IMR-90 (cell line): ENCODE measurements around the gene SUPT3H. TPM values are rescaled to one million over a fixed set of nuclear protein-coding genes. Genes with fewer than 3 reads are reported as not detected.

Experiments
- ATAC-seq: fragments of 200-7000 bp; cut with Tn5 transposase; 2 replicates; pipeline ENCODE4 v1.9.1; 2020; ENCODE audit warnings: low read depth, mild to moderate bottlenecking, moderate library complexity
- BruUV-seq: library from RNA; stranded (reverse); fragments of 400-500 nt; replicated peaks from 2 replicates; lab custom pipeline; 2021; lab: Mats Ljungman, UMichigan
- CTCF ChIA-PET: fragments of 300-600 bp; formaldehyde crosslinking; extraction: SDS; loops from one replicate; lab custom pipeline; 2021; ENCODE audit warnings: antibody characterized with exemption; lab: Yijun Ruan, JAX
- POLR2A ChIA-PET: fragments of 300-600 bp; sonication (Branson Sonifier 250); formaldehyde crosslinking; loops from one replicate; lab custom pipeline; 2022; ENCODE audit warnings: antibody characterized with exemption; ENCODE audit not compliant: unreplicated experiment; lab: Charles Lee
- DNase-seq: peaks from one replicate; pipeline ENCODE4 v3.0.0; 2013
- H2AFZ ChIP-seq: replicated peaks from 2 replicates; pipeline ENCODE3; 2013; ENCODE audit warnings: low read length, mild to moderate bottlenecking; ENCODE audit not compliant: poor library complexity
- H2AK5ac ChIP-seq: 2 replicates; pipeline ENCODE4 v1.6.1; 2013; ENCODE audit warnings: low read depth, low read length, inconsistent platforms
- H2AK9ac ChIP-seq: replicated peaks from 2 replicates; pipeline ENCODE3; 2013; ENCODE audit warnings: mild to moderate bottlenecking, low read depth, low read length, moderate library complexity; ENCODE audit not compliant: poor library complexity
- H2BK120ac ChIP-seq: 2 replicates; pipeline ENCODE4 v1.6.1; 2013; ENCODE audit warnings: low read depth, low read length, inconsistent platforms
- H2BK15ac ChIP-seq: 3 replicates; pipeline ENCODE4 v1.6.1; 2013; ENCODE audit warnings: low read depth, low read length, inconsistent platforms
- H2BK20ac ChIP-seq: 2 replicates; pipeline ENCODE4 v1.6.1; 2013; ENCODE audit warnings: low read depth, mild to moderate bottlenecking, inconsistent platforms, low read length, moderate library complexity
- H2BK5ac ChIP-seq: 2 replicates; pipeline ENCODE4 v1.6.1; 2013; ENCODE audit warnings: mild to moderate bottlenecking, low read depth, low read length, inconsistent platforms; ENCODE audit not compliant: poor library complexity, severe bottlenecking
- H3K14ac ChIP-seq: replicated peaks from 2 replicates; pipeline ENCODE4 v1.6.1; 2013; ENCODE audit warnings: low read depth, low read length, inconsistent platforms
- H3K18ac ChIP-seq: 2 replicates; pipeline ENCODE4 v1.6.1; 2013; ENCODE audit warnings: low read depth, low read length, control low read depth
- H3K23ac ChIP-seq: 2 replicates; pipeline ENCODE4 v1.6.1; 2013; ENCODE audit warnings: low read depth, low read length, inconsistent platforms
- H3K27ac ChIP-seq: 2 replicates; pipeline ENCODE4 v1.5.1; 2013; ENCODE audit warnings: mild to moderate bottlenecking, control low read depth, low read length; ENCODE audit not compliant: insufficient read depth
- H3K27me3 ChIP-seq: 2 replicates; pipeline ENCODE4 v1.6.1; 2013; ENCODE audit warnings: low read length; ENCODE audit not compliant: control insufficient read depth, insufficient read depth
- H3K36me3 ChIP-seq: 2 replicates; pipeline ENCODE4 v1.6.1; 2013; ENCODE audit warnings: low read length, mixed read lengths; ENCODE audit not compliant: control insufficient read depth, insufficient read depth
- H3K4ac ChIP-seq: 2 replicates; pipeline ENCODE4 v1.6.1; 2013; ENCODE audit warnings: low read depth, low read length, inconsistent platforms
- H3K4me1 ChIP-seq: 2 replicates; pipeline ENCODE4 v1.6.1; 2013; ENCODE audit warnings: low read length, mixed read lengths; ENCODE audit not compliant: control insufficient read depth, insufficient read depth
- H3K4me2 ChIP-seq: 2 replicates; pipeline ENCODE4 v1.6.1; 2013; ENCODE audit warnings: low read depth, mild to moderate bottlenecking, control low read depth, low read length, moderate library complexity
- H3K4me3 ChIP-seq: 2 replicates; pipeline ENCODE4 v1.5.1; 2013; ENCODE audit warnings: low read depth, mild to moderate bottlenecking, control low read depth, low read length, moderate library complexity; ENCODE audit not compliant: insufficient read depth
- H3K56ac ChIP-seq: 2 replicates; pipeline ENCODE4 v1.6.1; 2013; ENCODE audit warnings: low read length, inconsistent platforms; ENCODE audit not compliant: insufficient read depth; ENCODE audit errors: extremely low read depth
- H3K79me1 ChIP-seq, 2 experiments: 2 replicates each; pipeline ENCODE4 v1.6.1; 2013; ENCODE audit warnings: low read length in 2 of 2, inconsistent platforms in 1 of 2, low read depth in 1 of 2
- H3K9ac ChIP-seq: 2 replicates; pipeline ENCODE4 v1.6.1; 2013; ENCODE audit warnings: low read depth, low read length, control low read depth
- H3K9me1 ChIP-seq: 2 replicates; pipeline ENCODE4 v1.6.1; 2013; ENCODE audit warnings: low read length, inconsistent platforms; ENCODE audit not compliant: insufficient read depth
- H3K9me3 ChIP-seq: 2 replicates; pipeline ENCODE4 v1.6.1; 2013; ENCODE audit warnings: low read length; ENCODE audit not compliant: control insufficient read depth, insufficient read depth
- H4K20me1 ChIP-seq: 2 replicates; pipeline ENCODE4 v1.6.1; 2013; ENCODE audit warnings: low read length, inconsistent platforms; ENCODE audit not compliant: insufficient read depth
- H4K5ac ChIP-seq: 2 replicates; pipeline ENCODE4 v1.6.1; 2013; ENCODE audit warnings: mild to moderate bottlenecking, low read depth, low read length, control low read depth
- H4K8ac ChIP-seq, 2 experiments: 2 replicates each; pipeline ENCODE4 v1.6.1; 2013; ENCODE audit warnings: low read depth in 2 of 2, low read length in 2 of 2, control low read depth in 1 of 2, inconsistent platforms in 1 of 2
- H4K91ac ChIP-seq: 2 replicates; pipeline ENCODE4 v1.6.1; 2013; ENCODE audit warnings: low read depth, low read length, inconsistent platforms; ENCODE audit not compliant: insufficient read depth
- BHLHE40 ChIP-seq: fragments of 150-350 bp; IDR thresholded peaks from 2 replicates; pipeline ENCODE4 v1.6.1; 2016; ENCODE audit warnings: mild to moderate bottlenecking, low read depth, low read length
- CEBPB ChIP-seq: IDR thresholded peaks from 2 replicates; pipeline ENCODE4 v1.6.1; 2012; ENCODE audit warnings: low read depth, low read length, improper control_type of control experiment
- CHD1 ChIP-seq: IDR thresholded peaks from 2 replicates; pipeline ENCODE4 v1.6.1; 2012; ENCODE audit warnings: low read depth, low read length, improper control_type of control experiment
- FOS ChIP-seq: fragments of 150-350 bp; IDR thresholded peaks from 2 replicates; pipeline ENCODE4 v1.6.1; 2016; ENCODE audit warnings: low read depth, low read length
- MAFK ChIP-seq: IDR thresholded peaks from 2 replicates; pipeline ENCODE4 v1.6.1; 2012; ENCODE audit warnings: low read depth, low read length, improper control_type of control experiment
- MAZ ChIP-seq: IDR thresholded peaks from 2 replicates; pipeline ENCODE4 v1.6.1; 2012; ENCODE audit warnings: low read depth, mild to moderate bottlenecking, low read length, improper control_type of control experiment, moderate library complexity, borderline replicate concordance
- MXI1 ChIP-seq: IDR thresholded peaks from 2 replicates; pipeline ENCODE4 v1.6.1; 2012; ENCODE audit warnings: low read depth, mild to moderate bottlenecking, low read length, moderate library complexity, borderline replicate concordance
- NFE2L2 ChIP-seq: fragments of 150-350 bp; IDR thresholded peaks from 2 replicates; pipeline ENCODE4 v1.6.1; 2016; ENCODE audit warnings: low read depth, mild to moderate bottlenecking, low read length
- POLR2A ChIP-seq: IDR thresholded peaks from 2 replicates; pipeline ENCODE4 v1.6.1; 2012; ENCODE audit warnings: mild to moderate bottlenecking, low read depth, low read length
- RAD21 ChIP-seq: IDR thresholded peaks from 2 replicates; pipeline ENCODE4 v1.6.1; 2012; ENCODE audit warnings: low read length, improper control_type of control experiment
- RCOR1 ChIP-seq: IDR thresholded peaks from 2 replicates; pipeline ENCODE4 v1.6.1; 2012; ENCODE audit warnings: mild to moderate bottlenecking, low read length, improper control_type of control experiment; ENCODE audit not compliant: insufficient replicate concordance
- RFX5 ChIP-seq: IDR thresholded peaks from 2 replicates; pipeline ENCODE4 v1.8.0; 2012; ENCODE audit warnings: low read depth, mild to moderate bottlenecking, low read length, moderate library complexity
- SMC3 ChIP-seq: fragments of 150-350 bp; IDR thresholded peaks from 2 replicates; pipeline ENCODE4 v1.6.1; 2016; ENCODE audit warnings: low read depth, mild to moderate bottlenecking, antibody characterized with exemption, low read length, moderate library complexity
- WGBS, 2 experiments: methylation state at CpG; one replicate each; pipeline versions ENCODE4 v1.1.5 to v1.1.7; 2013; ENCODE audit warnings: missing lambda C conversion rate in 2 of 2; ENCODE audit not compliant: insufficient read length in 1 of 2; ENCODE audit errors: extremely low coverage in 2 of 2; 5-methylcytosine and 5-hydroxymethylcytosine counted together
- dilution Hi-C: fragments of 300-500 bp; cut with HindIII; formaldehyde crosslinking; loops from one replicate; pipeline ENCODE4 v1.14.3; 2018; ENCODE audit warnings: low sequenced_read_pairs; ENCODE audit not compliant: unreplicated experiment
- in situ Hi-C: fragments of 300-500 bp; cut with MboI; formaldehyde crosslinking; loops from 3 replicates; pipeline ENCODE4 v1.14.3; 2019; ENCODE audit warnings: low sequenced_read_pairs, inconsistent platforms, mixed read lengths
- intact Hi-C: fragments of 100-400 bp; cut with micrococcal nuclease; formaldehyde crosslinking; loops from 2 replicates; pipeline ENCODE4 v1.10.0; 2022
- polyA plus RNA-seq, 3 experiments: library from polyadenylated mRNA; depleted of rRNA; stranded (reverse); fragments of >200 nt; gene quantifications; 2 replicates each; pipeline ENCODE4 v1.2.3, GENCODE V29; 2012; ENCODE audit warnings: low replicate concordance in 1 of 3
- total RNA-seq: library from RNA; depleted of rRNA; stranded (reverse); fragments of >200 nt; gene quantifications from 2 replicates; pipeline ENCODE4 v1.2.3, GENCODE V29; 2012
- TF ChIP-seq, protein P1 (sequence below): fragments of 150-350 bp; IDR thresholded peaks from 2 replicates; pipeline ENCODE4 v1.6.1; 2017; ENCODE audit warnings: mild to moderate bottlenecking, antibody characterized with exemption, low read length, low read depth
- TF ChIP-seq, protein P2 (sequence below): conservative IDR thresholded peaks from 2 replicates; pipeline ENCODE4 v1.5.1; 2012; ENCODE audit warnings: mild to moderate bottlenecking, low read depth, low read length, improper control_type of control experiment
- TF ChIP-seq, protein P3 (sequence below): fragments of 150-350 bp; IDR thresholded peaks from 2 replicates; pipeline ENCODE4 v1.6.1; 2016; ENCODE audit warnings: low read depth, mild to moderate bottlenecking, low read length, moderate library complexity, borderline replicate concordance

SUPT3H gene
- total and polyA plus RNA-seq, 2 of the 4 experiments (the other 2 are of a cell fraction), result 4.5 to 5.0 TPM

DNA sequence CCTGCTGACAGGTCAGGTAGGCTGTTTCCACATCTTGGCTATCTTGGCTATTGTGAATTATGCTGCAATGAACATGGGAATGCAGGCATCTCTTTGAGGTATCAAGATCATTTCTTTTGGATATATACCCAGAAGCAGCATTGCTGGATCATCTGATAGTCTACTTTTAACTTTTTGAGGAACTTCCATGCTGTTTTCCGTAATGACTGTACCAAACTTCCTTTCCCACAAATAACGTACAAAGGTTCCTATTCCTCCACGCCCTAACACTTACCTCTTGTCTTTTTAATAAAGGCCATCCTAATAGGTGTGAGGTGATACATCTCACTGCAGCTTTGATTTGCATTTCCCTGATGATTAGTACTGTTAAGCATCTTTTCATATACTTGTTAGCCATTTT lies 388.3 kb downstream of the SUPT3H start:
- H4K20me1 ChIP-seq, result no peaks in the 10 kb centered on the region
- no peak overlapping the region for H2BK5ac ChIP-seq
- no peak overlapping the region for H2AFZ ChIP-seq
- DNase-seq (no peak), ATAC-seq (no peak)
- no peak for TF ChIP-seq CHD1
- no peak for TF ChIP-seq MAFK
- TF ChIP-seq MXI1, result no peak
- no peak for TF ChIP-seq NFE2L2
- TF ChIP-seq, protein P1, sequence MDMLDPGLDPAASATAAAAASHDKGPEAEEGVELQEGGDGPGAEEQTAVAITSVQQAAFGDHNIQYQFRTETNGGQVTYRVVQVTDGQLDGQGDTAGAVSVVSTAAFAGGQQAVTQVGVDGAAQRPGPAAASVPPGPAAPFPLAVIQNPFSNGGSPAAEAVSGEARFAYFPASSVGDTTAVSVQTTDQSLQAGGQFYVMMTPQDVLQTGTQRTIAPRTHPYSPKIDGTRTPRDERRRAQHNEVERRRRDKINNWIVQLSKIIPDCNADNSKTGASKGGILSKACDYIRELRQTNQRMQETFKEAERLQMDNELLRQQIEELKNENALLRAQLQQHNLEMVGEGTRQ, result no peak
- no peak for TF ChIP-seq BHLHE40
- TF ChIP-seq RAD21, result no peak
- no peak for TF ChIP-seq POLR2A
- TF ChIP-seq, protein P2, sequence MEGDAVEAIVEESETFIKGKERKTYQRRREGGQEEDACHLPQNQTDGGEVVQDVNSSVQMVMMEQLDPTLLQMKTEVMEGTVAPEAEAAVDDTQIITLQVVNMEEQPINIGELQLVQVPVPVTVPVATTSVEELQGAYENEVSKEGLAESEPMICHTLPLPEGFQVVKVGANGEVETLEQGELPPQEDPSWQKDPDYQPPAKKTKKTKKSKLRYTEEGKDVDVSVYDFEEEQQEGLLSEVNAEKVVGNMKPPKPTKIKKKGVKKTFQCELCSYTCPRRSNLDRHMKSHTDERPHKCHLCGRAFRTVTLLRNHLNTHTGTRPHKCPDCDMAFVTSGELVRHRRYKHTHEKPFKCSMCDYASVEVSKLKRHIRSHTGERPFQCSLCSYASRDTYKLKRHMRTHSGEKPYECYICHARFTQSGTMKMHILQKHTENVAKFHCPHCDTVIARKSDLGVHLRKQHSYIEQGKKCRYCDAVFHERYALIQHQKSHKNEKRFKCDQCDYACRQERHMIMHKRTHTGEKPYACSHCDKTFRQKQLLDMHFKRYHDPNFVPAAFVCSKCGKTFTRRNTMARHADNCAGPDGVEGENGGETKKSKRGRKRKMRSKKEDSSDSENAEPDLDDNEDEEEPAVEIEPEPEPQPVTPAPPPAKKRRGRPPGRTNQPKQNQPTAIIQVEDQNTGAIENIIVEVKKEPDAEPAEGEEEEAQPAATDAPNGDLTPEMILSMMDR, result no peak
- no peak for TF ChIP-seq FOS
- TF ChIP-seq SMC3, result no peak
- TF ChIP-seq RCOR1, result no peak
- TF ChIP-seq MAZ, result no peak
- no peak for TF ChIP-seq RFX5
- TF ChIP-seq, protein P3, sequence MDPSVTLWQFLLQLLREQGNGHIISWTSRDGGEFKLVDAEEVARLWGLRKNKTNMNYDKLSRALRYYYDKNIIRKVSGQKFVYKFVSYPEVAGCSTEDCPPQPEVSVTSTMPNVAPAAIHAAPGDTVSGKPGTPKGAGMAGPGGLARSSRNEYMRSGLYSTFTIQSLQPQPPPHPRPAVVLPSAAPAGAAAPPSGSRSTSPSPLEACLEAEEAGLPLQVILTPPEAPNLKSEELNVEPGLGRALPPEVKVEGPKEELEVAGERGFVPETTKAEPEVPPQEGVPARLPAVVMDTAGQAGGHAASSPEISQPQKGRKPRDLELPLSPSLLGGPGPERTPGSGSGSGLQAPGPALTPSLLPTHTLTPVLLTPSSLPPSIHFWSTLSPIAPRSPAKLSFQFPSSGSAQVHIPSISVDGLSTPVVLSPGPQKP, result no peak
- no peak for TF ChIP-seq CEBPB
- no peak overlapping the region for H4K8ac ChIP-seq
- H4K5ac ChIP-seq, result no peak overlapping the region
- WGBS, 2 experiments, result no CpG with 5 or more reads among the region's 3 CpGs
- no peak overlapping the region for H3K27ac ChIP-seq
- no peak overlapping the region for H2BK15ac ChIP-seq
- ChIA-PET CTCF (no interaction called here), POLR2A (no interaction called here)
- no peak overlapping the region for H4K91ac ChIP-seq
- no peak overlapping the region for H3K4me3 ChIP-seq
- H3K4me2 ChIP-seq, result no peak overlapping the region
- H3K4ac ChIP-seq, result no peak overlapping the region
- no peak overlapping the region for H3K9ac ChIP-seq
- no peak overlapping the region for H3K18ac ChIP-seq
- no peak overlapping the region for H2BK120ac ChIP-seq
- H3K56ac ChIP-seq, result no peak overlapping the region
- H3K14ac ChIP-seq, result no peak overlapping the region
- H3K9me1 ChIP-seq, result no peaks in the 10 kb centered on the region
- no peaks in the 10 kb centered on the region for H3K79me1 ChIP-seq
- no peak overlapping the region for H2AK9ac ChIP-seq
- intact Hi-C loops (no loop called here), dilution Hi-C loops (no loop called here), in situ Hi-C loops (no loop called here)
- H3K27me3 ChIP-seq, result no peaks in the 10 kb centered on the region
- H2BK20ac ChIP-seq, result no peak overlapping the region
- H3K36me3 ChIP-seq, result no peaks in the 10 kb centered on the region
- no TSS peak for BruUV-seq
- H3K4me1 ChIP-seq, result no peaks in the 10 kb centered on the region
- H2AK5ac ChIP-seq, result no peak overlapping the region
- H3K23ac ChIP-seq, result no peak overlapping the region
- H3K9me3 ChIP-seq, result no peaks in the 10 kb centered on the region
